ENCODE measurements around the gene PWWP2B.

DNA sequence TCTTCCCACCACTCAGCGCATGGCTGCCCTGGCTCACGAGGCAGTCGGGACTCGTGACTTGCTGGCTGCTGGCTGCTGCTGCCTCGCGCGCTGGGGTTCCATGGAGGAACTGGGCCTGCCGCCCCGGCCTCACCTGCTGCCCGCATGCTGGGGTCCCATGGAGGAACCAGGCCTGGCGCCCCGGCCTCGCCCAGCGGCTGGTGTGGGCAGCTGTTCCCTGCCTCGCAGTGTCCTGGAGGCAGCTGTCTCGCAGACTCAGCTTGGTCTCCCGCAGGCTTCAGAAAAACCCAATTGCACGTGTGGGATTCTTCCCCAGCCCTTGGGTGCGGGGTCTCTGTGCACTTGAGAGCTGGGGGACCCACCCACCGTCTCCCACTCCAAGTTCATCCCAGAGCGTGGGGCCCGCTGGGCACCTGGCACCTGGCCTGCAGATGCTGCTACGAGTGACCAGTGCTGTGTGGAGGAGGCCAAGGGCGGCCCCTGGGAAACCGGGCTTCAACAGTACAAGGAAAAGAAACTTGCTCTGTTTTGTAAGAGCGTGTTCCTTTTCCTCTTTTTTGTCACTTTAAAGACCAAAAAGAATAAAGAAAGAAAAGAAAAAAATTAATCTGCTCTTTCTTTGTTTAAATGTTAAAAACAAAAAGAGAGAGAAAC lies 20.4 kb downstream of the PWWP2B start:
- TF ChIP-seq, protein P1, sequence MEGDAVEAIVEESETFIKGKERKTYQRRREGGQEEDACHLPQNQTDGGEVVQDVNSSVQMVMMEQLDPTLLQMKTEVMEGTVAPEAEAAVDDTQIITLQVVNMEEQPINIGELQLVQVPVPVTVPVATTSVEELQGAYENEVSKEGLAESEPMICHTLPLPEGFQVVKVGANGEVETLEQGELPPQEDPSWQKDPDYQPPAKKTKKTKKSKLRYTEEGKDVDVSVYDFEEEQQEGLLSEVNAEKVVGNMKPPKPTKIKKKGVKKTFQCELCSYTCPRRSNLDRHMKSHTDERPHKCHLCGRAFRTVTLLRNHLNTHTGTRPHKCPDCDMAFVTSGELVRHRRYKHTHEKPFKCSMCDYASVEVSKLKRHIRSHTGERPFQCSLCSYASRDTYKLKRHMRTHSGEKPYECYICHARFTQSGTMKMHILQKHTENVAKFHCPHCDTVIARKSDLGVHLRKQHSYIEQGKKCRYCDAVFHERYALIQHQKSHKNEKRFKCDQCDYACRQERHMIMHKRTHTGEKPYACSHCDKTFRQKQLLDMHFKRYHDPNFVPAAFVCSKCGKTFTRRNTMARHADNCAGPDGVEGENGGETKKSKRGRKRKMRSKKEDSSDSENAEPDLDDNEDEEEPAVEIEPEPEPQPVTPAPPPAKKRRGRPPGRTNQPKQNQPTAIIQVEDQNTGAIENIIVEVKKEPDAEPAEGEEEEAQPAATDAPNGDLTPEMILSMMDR (IDR thresholded peaks at IDR 0.05), result no peak
- no peak for TF ChIP-seq POLR2A (IDR thresholded peaks at IDR 0.05)

Data from esophagus squamous epithelium (tissue), 4 donors.